ENCODE results near the gene TXN.
"Not testable (repeated sequence)": the region's sequence is repeated elsewhere in the genome, so short reads cannot be mapped to it uniquely, and the experiment has no call there.

The TXN gene

DNA sequence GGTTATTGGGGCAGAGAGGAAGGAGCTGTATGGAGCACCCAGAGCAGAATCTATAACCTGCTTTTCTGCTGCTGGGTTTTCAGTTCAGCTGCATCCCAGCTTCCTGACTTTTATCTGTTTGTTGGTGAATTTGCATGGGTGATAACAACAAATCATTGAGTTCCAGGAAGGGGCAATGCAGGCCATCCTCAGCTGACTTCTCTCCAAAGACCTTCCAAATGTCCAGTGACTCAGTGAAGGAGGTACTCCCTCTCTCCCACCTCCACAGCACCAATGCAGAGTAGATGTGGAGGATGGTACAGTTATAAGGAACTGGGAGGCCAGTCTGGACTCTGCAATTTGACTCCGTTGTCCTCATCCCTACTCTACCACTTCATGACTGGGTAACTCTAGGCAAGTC is 1.6 kb upstream of the TXN start:
- in situ Hi-C loops (cut with MboI; ENCODE audit: low sequenced_read_pairs), result no loop called here

DNA sequence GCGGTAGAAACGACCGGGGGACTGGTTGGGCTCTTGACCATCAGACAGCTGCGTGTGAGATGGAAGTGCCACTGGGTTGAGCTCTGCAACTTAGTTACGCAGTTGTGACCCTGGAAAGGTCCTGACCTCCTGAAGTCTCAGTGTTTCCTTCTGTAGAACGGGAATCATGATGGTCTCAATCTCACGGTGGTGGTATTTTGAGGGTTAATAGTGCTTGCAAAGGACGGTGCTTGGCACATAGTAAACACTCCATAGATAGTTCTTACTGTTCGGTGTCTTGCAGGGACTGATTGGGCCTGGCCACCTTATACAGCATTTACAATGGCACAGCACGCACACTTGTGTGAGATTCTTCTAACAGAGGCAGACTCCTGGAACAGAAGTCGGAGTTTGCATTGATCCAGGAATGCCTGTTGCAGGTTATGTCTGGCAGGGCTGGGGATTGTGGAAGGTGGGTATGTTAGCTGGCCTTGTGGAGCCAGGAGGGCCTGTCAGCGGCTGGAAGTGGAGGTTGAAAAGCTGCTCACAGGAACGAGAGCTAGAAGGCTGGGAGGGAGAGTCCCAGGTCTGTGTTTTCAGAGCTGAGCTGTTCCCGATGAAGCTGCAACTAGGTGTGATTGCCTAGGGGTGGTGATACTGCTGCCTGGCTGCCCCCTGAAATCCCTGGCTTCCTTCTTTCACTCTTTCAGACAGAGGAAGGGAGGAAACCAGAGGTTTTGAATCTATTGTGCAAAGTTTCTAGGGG is 962 bp upstream of the TXN start:
- in situ Hi-C loops (cut with MboI; ENCODE audit: low sequenced_read_pairs), result no loop called here

DNA sequence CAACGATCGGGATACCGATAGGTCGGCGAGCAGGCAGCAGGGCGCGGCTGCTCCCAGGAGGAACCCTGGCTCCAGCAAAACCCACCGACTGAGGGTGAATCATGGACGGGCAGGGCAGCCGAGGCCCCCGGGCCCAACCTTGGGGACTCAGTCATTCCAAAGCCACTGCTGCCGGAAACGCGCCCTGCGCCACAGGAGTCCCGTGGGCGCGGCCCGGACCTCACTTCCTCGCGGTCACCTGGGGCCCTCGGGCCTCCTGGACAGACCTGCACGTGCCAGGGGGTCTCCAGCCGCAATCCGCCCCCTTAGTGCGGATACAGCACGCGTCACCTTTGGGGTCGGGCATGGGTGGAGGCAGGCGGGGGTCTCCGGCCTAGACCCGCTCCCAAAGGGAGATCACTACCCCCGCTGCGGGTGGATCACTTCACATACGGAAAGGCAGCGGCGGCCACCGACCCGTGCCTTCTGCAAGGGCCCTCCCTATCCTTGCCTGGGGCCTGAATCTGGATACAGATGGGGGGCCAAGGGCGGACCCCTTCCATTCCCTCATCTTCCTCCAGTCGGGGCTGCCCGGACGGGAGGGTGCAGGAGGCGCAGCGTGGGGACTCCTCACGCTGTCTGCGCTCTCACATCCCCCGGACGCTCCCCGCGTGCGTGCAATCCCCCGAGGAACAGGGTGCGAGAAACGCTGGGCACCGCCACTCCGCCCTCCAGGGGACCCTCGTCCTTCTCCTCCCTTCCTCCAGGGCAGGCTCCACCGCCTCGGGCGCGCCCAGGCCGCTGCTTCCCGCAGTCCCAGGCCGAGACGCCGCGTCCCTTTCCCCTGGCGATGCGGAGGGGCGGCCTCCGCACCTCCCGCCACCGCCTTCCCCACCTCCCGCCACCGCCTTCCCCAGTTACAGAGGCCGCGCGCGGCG is 586 bp downstream of the TXN start:
- in situ Hi-C loops (cut with MboI; ENCODE audit: low sequenced_read_pairs), result no loop called here

DNA sequence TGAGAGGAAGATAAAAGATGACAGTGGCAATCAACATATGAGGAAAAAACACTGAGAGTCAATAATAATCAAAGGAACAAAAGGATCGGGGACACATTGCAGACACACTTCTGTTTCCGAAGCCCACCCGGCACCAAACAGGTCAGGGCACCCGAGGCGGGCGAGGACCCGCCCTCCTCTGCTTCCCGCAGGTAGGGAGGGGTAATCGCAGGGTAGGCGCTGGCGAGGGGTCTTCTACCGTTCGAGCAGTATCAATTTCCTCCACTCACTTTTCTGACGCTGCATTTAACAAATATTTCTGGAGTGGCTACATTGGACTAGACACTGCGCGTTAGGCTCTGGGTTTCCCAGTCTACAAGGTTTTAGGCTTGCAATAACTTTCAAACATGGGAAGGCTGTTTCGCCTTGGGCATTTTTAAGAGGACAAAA is 1.3 kb downstream of the TXN start:
- in situ Hi-C loops (cut with MboI; ENCODE audit: low sequenced_read_pairs), result no loop called here

DNA sequence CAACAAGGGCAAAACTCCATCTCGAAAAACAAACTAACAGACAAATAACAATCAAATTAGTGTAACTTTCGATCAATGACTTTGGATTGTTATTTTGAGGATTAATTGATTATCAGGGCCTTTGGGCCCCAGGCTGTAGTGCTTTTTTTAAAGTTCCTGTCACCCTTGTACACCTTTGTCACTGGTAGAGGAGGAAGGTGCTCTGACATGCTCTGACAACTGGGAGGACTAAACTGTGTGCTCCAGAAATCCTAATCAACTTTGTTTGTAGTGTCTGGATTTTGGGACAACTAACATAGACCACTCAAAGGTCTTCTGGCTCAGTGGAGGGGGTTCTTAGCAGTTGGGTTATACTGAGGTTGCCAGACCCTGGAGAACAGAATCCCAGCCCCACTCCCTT is 1.8 kb downstream of the TXN start:
- in situ Hi-C loops (cut with MboI; ENCODE audit: low sequenced_read_pairs), result no loop called here

DNA sequence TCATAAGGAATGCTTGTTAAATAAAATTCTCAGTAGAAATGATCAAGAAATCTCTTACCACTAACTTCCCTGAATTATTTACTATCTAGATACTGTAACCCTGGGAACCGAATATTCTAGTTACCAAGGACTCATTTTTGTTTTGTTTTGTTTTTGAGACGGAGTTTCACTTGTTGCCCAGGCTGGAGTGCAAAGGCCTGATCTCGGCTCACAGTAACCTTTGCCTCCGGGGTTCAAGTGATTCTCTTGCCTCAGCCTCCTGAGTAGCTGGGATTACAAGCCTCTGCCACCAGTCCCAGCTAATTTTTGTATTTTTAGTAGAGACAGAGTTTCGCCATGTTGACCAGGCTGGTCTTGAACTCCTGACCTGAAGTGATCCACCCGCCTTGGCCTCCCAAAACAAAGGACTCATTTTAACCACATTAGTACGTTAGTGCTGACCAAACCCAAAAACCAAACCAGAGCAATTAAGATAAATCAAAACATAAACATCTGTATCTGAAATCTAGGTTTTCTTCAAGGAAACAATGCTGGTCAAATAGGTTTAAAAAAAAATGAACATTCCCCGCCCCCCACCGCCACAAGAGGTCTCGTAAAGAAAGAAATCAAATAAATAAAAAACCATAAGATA is 3.7 kb downstream of the TXN start:
- in situ Hi-C loops (cut with MboI; ENCODE audit: low sequenced_read_pairs), result no loop called here

DNA sequence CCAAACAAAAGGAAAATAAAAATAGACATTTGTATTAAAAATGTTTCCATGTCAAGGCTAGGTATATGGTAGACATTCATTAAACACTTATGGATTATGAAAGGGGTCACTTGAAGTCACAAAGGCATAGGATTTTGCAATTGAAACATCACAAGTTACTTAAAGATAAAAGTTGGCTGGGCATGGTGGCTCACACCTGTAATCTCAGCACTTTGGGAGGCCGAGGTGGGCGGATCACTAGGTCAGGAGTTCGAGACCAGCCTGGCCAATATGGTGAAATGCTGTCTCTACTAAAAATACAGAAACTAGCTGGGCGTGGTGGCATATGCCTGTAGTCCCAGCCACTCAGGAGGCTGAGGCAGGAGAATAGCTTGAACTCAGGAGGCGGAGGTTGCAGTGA is 4.5 kb downstream of the TXN start:
- in situ Hi-C loops (cut with MboI; ENCODE audit: low sequenced_read_pairs), result not testable (repeated sequence)

DNA sequence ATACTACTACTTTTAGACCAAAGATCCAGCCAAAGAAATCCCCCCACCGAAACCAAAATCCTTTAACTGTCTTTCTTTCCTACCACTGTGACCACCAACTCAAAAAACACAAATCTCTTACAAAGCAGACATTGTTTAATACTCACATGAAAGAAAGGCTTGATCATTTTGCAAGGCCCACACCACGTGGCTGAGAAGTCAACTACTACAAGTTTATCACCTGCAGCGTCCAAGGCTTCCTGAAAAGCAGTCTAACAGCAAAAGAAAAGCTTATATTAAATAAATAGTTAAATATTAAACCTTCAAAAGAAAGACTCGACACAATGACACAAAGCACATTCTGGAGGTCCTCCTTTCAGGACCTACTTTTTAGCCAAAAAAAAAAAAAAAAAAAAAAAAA is 5.1 kb downstream of the TXN start:
- in situ Hi-C loops (cut with MboI; ENCODE audit: low sequenced_read_pairs), result no loop called here

DNA sequence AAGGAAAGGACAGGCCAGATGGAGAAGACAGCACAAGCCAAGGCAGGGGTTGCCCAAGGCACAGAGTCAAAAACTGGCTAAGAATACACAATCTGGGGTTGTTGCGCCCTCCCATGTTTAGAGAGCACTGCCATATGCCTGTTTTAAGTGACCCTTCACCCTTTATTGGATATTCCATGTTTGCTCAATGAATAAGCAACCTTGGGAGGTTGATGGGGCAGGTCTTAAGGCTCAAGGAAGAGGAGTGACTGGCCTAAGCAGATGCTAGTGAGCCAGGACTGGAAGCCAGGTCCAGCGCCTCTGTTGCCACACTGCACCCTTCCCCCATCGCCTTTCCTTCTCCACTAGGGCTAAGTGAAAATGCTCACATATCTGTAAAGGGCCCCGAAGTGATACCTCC is 6.7 kb downstream of the TXN start:
- in situ Hi-C loops (cut with MboI; ENCODE audit: low sequenced_read_pairs), result no loop called here

DNA sequence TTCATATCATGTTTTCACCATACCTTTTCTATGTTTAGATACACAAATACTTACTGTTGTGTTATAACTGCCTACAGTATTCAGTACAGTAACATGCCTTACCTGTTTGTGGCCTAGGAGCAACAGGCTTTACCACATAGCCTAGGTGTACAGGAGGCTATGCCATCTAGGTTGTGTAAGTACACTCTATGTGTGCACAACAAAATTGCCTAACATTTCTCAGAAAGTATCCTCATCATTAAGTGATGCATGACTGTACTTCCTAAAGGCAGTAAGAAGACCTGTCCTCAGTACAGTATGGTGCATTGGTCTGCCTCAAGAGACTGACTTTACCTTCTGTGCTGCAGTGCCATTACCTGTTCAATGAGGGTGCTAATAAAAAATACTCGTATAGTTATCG is 7.9 kb downstream of the TXN start:
- in situ Hi-C loops (cut with MboI; ENCODE audit: low sequenced_read_pairs), result no loop called here

DNA sequence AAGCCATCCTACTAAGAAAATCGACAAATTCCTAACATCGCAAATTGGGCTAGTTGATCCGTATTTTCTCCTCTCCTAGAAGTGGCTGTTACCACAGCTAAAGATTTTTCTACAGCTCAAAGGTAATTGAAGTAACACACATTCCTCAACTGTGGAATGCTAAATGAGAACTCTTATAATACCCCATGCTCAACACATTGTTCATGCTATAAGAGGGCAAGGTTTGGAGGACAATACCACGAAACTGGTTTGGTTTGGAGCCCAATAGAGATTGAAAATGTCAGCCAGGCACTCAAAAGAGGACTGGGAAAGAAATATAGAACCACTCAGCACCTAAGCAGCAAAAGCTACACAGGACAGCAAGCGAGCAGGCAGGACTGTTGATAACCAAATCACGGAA is 10.1 kb downstream of the TXN start:
- in situ Hi-C loops (cut with MboI; ENCODE audit: low sequenced_read_pairs), result no loop called here

DNA sequence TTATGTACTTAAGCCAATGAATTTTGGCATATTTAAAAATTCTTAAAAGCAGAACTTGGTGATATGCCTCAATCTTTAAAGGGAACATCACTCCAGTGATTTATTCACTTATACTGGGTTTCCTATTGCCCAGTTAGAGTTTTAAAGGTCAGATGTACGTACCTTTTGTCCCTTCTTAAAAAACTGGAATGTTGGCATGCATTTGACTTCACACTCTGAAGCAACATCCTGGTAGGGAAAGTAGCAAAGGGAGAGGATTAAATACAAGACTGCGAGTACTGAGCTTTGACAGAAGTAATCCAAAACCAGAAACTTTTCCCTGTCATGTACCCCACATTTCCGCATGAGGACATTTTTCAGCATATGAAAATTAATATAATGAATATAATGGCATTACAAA is 11.7 kb downstream of the TXN start:
- in situ Hi-C loops (cut with MboI; ENCODE audit: low sequenced_read_pairs), result no loop called here

DNA sequence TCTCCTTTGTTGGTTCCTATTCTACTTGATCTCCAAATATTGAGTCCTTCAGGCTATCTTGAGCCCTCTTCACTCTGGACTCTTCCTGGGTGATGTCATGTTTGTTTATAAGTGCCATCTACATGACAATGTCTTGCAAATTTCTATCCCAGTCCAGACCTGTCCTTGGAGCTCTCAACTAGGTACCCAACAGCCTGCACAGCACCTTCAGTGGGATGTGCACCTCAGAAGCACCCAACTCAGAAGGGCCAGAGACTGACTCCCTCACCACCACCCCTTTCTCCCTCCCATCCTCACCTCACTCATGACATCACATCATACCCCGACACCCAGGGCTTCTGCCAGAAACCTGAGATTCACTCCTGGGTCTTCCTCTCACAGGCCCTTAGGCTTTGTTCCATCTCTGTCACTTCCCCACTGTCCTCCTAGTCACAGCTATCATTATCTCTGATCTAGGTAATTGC is 14.4 kb downstream of the TXN start:
- in situ Hi-C loops (cut with MboI; ENCODE audit: low sequenced_read_pairs), result no loop called here

DNA sequence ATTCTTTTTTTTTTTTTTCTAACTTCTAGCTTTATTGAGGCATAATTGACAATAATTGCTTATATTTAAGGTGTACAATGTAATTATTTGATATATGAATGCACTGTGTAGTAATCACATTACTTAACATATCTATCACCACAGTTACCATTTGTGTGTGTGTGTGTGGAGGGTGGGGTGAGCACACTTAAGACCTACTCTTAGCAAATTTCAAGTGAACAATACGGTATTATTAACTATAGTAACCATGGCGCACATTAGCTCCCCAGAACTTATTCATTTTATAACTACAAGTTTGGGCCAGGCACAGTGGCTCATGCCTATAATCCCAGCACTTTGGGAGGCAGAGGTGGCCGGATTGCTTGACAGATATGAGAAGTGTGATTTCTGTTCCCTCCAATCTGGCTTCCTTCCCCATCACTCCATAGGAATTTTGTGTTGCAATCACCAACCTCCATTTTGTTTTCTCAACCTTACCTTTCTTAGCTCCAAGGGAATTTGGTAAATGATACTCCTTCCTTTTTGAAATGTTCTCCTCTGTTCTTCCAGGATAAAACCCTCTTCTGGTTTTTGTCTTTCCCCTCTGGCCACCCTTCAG is 14.9 kb downstream of the TXN start:
- in situ Hi-C loops (cut with MboI; ENCODE audit: low sequenced_read_pairs), result no loop called here

DNA sequence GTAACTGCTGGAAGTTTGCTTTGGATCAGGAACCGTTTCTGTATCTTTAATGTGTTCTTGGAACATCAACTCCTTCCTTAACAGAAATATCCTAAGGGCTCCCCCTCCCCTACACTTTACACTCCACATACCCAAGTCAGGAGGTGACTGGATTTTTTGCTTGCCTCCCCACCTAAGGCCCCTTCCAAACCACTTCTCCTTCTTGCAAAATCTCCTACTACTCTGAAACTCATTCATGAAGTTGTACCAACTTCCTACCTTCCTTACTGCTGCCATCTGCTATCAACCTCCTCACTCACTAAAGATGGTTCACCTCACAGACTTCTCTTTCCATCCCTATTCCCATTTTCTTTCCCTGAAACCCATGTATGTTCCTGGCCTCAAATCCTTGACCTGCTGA is 16.1 kb downstream of the TXN start:
- in situ Hi-C loops (cut with MboI; ENCODE audit: low sequenced_read_pairs), result no loop called here

DNA sequence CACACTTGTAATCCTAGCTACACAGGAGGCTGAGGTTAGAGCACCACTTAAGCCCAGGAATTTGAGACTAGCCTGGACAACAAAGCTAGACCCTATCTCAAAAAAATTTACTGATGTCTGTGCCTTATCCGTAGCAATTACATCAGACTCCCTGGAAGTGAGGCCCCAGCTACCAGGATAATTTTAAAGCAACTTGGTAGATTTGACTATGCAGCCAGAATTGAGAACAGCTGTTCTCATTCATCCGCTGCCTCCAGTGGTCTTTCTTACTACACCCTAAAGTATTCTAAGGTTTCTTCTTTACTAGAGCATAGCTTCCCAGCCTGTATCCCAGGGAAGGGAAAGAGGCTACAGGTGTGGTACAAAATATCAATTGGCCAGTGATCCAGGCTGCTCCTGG is 28.0 kb downstream of the TXN start:
- in situ Hi-C loops (cut with MboI; ENCODE audit: low sequenced_read_pairs), result no loop called here

DNA sequence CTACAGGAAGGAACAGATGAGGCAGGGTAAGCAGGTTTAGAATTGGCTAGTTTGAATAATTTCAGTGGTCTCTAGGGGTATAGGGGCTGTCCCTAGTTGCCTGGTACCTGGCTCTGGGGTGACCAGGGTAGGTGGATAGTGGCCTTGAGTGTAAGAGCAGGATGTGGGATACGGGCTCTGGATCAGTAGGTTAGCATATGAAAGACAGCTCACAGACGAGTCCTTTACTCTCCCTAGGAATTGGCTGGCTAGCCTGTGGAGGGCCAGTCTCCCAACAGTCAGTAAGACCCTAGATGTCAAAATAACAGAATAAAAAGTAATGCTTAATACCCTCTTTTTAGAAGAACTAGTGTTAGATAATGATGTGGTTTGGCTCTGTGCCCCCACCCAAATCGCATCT is 31.7 kb downstream of the TXN start:
- in situ Hi-C loops (cut with MboI; ENCODE audit: low sequenced_read_pairs), result no loop called here

DNA sequence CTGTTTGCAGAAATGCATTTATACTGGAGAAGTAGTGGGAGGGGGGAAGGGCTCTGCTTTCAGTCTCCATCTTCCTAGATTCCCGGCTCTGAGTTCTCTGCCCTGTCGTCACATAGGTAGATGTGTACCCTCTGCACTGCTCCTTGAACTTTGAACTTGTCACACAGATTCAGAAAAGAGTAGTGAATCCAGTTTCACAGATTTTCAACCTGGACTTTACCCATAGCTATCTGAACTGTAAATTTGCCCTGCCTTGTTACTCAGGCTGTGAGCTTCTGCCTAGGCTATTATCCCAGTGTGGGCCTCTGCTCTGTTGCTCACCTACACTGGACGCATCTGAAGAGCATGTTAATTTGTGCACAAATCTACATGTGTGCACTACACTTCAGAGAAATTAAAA is 35.5 kb downstream of the TXN start:
- in situ Hi-C loops (cut with MboI; ENCODE audit: low sequenced_read_pairs), result no loop called here

DNA sequence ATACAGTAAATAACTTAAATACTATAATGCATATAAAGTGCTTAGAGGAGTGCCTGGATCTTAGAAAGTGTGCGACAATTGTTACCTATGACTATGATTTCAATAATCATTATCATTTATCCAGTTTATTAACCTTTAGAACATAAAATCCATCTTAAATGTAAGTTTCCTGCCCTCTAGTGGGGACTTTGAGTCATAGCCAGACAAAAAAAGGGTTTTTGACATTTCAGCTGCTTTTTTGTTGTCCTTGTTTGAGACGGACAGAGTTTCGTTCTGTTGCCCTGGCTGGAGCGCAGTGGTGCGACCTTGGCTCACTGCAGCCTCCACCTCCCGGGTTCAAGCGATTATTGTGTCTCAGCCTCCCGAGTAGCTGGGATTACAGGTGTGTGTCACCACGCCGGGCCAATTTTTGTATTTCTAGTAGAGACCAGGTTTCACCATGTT is 38.6 kb downstream of the TXN start:
- in situ Hi-C loops (cut with MboI; ENCODE audit: low sequenced_read_pairs), result no loop called here

DNA sequence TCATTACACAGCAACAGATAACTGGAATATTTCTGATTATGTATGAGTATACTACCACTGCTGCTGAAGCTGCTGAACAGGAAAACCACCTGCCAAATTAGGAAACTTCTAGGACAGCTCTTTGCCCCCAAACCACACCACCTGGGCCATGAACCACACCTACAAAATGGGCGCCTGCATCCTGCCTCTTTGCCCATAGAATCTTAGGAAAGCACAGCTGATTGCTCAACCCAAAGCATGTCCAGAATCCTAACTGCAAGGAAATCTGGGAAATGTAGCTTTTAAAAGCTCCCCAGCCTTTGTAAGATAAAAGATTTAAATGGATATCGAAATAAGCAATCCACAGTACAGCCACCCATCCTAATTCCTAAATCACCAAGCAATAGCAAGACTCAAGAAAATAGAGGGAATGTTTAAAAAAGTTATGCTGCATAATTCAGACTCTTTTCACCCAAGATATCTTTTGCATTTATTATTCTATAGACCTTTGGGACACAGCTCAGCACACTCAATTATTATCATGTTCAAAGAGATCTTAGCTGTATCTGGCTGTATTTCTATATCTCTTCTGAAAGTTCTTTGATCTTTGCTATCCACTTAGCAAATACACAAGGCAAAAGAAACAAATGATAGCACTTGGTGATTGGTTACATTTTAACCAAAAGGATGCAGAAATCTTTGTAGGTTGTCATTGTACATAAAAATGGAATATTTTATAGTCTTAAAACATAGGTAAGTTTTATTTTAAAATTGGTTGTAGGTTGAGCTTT is 41.5 kb downstream of the TXN start:
- in situ Hi-C loops (cut with MboI; ENCODE audit: low sequenced_read_pairs), result no loop called here

DNA sequence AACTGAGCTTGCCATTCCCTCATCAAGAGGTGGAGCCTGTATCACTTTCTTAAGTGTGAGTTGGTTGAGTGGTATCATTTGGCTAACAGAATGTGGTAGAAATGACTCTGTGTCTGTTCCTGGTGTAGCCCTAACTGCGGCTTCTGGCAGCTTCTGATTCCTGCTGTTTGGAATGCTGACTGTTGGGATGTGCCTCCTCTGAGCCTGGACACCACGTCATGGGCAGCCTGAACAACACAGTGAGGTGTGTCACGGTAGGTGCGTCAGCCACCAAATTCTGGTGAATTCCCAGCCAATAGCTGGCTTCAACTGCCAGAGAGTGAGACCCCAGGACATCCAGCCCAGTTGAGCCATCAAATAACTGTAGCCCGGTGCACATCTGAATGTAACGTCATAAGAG is 42.2 kb downstream of the TXN start:
- in situ Hi-C loops (cut with MboI; ENCODE audit: low sequenced_read_pairs), result no loop called here
